Osteoblast (primary cell): ENCODE results near the gene STARD5. TPM values are rescaled to one million over a fixed set of nuclear protein-coding genes. Genes with fewer than 3 reads are reported as not detected.

ENCODE experiments used
- DNase-seq: peaks from one replicate; pipeline ENCODE4 v3.0.0; 2011; ENCODE audit warnings: low spot score, mixed read lengths; ENCODE audit not compliant: insufficient read length; ENCODE audit errors: missing footprints
- H2AFZ ChIP-seq: 2 replicates; pipeline ENCODE4 v1.6.0; 2011; ENCODE audit warnings: mild to moderate bottlenecking, low read length
- H3K27ac ChIP-seq: 2 replicates; pipeline ENCODE4 v1.5.1; 2011; ENCODE audit warnings: mild to moderate bottlenecking, low read depth, low read length, moderate library complexity
- H3K27me3 ChIP-seq: 2 replicates; pipeline ENCODE4 v1.6.0; 2012; ENCODE audit warnings: mild to moderate bottlenecking, control low read depth, inconsistent platforms, low read length, moderate library complexity; ENCODE audit not compliant: insufficient read depth
- H3K36me3 ChIP-seq: 2 replicates; pipeline ENCODE4 v1.5.1; 2011; ENCODE audit warnings: mild to moderate bottlenecking, low read length, control low read depth, moderate library complexity; ENCODE audit not compliant: insufficient read depth
- H3K4me1 ChIP-seq: 2 replicates; pipeline ENCODE4 v1.5.1; 2011; ENCODE audit warnings: mild to moderate bottlenecking, low read length, control low read depth, moderate library complexity; ENCODE audit not compliant: insufficient read depth
- H3K4me2 ChIP-seq: 2 replicates; pipeline ENCODE4 v1.6.0; 2011; ENCODE audit warnings: mild to moderate bottlenecking, low read length; ENCODE audit not compliant: insufficient read depth
- H3K4me3 ChIP-seq: fragments of 200-600 bp; sonication (generic); 3 replicates; pipeline ENCODE4 v1.5.1; 2012; ENCODE audit warnings: mild to moderate bottlenecking, low read length, inconsistent platforms; ENCODE audit not compliant: insufficient read depth
- H3K79me2 ChIP-seq: 2 replicates; pipeline ENCODE4 v1.6.0; 2012; ENCODE audit warnings: mild to moderate bottlenecking, low read length, control low read depth, inconsistent platforms; ENCODE audit not compliant: insufficient read depth
- H3K9me3 ChIP-seq: 2 replicates; pipeline ENCODE4 v1.5.1; 2011; ENCODE audit warnings: low read depth, low read length, control low read depth
- H4K20me1 ChIP-seq: 2 replicates; pipeline ENCODE4 v1.6.0; 2012; ENCODE audit warnings: mild to moderate bottlenecking, low read length, control low read depth; ENCODE audit not compliant: insufficient read depth
- total RNA-seq: library from RNA; depleted of rRNA; stranded (reverse); fragments of >200 nt; gene quantifications from 2 replicates; pipeline ENCODE4 v1.2.3, GENCODE V29; 2012
- TF ChIP-seq, protein P1 (sequence below): IDR thresholded peaks from 2 replicates; pipeline ENCODE4 v1.5.1; 2011; ENCODE audit warnings: mild to moderate bottlenecking, low read depth, low read length, moderate library complexity; ENCODE audit errors: extremely low read depth

The STARD5 gene
- total RNA-seq, 1 donor, result 6.5 TPM

DNA sequence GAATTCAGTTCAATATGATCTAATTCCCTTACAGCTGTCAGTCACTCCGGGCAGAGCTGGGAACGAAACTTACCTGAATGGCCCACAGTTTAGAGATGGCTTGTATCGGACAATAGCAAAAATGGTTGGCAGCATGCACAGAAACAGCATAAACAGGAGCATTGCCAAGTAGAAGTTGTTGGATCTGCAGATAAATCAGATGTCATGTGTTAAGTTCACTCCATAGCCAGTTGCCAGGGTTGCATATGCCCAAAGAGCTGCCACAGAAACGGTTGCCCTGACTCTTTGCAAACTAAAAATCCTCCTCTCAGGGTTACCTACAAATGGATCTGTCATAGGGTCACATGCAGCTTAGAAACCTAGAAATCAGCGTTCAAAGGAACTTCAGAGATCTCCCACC is 15.4 kb upstream of the STARD5 start:
- H3K27ac ChIP-seq, result no peak overlapping the region
- no peaks in the 10 kb centered on the region for H3K79me2 ChIP-seq
- H4K20me1 ChIP-seq, result no peaks in the 10 kb centered on the region
- no peaks in the 10 kb centered on the region for H3K36me3 ChIP-seq
- DNase-seq, result no peak
- TF ChIP-seq, protein P1, sequence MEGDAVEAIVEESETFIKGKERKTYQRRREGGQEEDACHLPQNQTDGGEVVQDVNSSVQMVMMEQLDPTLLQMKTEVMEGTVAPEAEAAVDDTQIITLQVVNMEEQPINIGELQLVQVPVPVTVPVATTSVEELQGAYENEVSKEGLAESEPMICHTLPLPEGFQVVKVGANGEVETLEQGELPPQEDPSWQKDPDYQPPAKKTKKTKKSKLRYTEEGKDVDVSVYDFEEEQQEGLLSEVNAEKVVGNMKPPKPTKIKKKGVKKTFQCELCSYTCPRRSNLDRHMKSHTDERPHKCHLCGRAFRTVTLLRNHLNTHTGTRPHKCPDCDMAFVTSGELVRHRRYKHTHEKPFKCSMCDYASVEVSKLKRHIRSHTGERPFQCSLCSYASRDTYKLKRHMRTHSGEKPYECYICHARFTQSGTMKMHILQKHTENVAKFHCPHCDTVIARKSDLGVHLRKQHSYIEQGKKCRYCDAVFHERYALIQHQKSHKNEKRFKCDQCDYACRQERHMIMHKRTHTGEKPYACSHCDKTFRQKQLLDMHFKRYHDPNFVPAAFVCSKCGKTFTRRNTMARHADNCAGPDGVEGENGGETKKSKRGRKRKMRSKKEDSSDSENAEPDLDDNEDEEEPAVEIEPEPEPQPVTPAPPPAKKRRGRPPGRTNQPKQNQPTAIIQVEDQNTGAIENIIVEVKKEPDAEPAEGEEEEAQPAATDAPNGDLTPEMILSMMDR, result no peak
- H2AFZ ChIP-seq, result no peak overlapping the region
- no peaks in the 10 kb centered on the region for H3K27me3 ChIP-seq
- peaks cover 33% of the 10 kb centered on the region for H3K4me1 ChIP-seq
- H3K4me3 ChIP-seq, result no peak overlapping the region
- H3K9me3 ChIP-seq, result no peaks in the 10 kb centered on the region
- H3K4me2 ChIP-seq, result no peak overlapping the region

DNA sequence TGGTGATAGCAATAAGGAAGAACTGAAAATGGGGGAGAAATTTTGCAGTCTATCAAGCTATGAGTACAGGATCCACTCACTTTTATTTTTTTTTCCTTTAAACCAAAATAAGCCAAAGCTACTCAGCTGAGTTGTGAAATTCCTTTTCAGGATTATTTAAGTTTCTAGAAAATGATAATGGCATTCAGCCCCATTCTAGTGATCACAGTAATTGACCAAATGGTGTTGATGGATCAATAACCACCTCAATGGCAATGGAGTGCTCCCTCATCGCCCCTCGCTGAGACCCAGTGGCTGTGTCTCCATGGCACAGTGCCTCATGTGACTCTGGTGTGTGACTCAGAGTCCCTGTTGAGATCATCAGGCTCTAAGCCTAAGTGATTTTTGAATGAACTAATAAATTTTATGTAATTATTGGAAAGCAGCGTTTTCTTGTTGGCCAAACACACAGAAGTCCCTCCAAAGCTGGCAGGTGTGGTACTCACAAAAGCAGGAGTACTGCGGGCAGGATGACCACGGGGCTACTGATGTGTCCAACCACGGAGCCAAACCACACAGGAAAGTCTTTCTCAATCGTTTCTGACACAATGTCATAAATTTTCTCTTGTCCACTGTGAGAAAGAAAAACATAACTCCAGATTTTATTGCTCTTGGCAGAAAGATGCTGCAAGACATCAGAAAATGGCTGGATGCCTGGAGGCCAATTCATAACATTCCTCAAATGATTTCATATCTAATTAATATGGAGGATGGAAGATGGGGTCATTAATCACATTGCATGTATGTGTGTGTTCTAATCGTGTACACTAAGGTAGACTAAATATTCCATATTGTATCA is 14.4 kb upstream of the STARD5 start:
- Histone ChIP-seq H3K27ac (peak overlapping the region; percentile 82), H3K4me3 (peak overlapping the region; percentile 23), H3K4me1 (peaks cover 33% of the 10 kb centered on the region), H3K27me3 (no peaks in the 10 kb centered on the region), H3K9me3 (no peaks in the 10 kb centered on the region), H4K20me1 (no peaks in the 10 kb centered on the region), H3K4me2 (peak overlapping the region; percentile 76), H3K36me3 (no peaks in the 10 kb centered on the region), H3K79me2 (no peaks in the 10 kb centered on the region), H2AFZ (peak overlapping the region; percentile 7)
- peak; percentile 78 for DNase-seq
- TF ChIP-seq, protein P1, result no peak

DNA sequence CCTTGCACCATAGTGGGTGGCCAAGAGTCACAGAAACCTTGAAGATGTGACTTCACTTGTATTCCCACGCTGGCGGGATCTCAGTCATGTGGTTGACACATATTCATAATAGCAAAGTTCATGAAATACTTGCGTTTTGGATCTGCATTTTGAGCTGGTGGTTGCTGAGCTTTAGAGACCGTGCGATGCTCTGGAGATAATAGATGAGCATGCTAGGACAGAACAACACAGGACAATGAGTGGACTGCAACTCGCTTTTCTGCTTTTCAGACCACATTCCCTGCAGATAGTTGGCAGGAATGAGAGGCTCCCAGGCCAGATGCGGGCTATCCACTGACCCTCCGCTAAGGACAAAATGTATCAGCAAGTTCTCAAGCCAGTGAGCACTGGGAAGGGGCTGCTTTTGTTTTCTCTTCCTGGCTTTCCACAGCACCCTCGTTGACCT is 13.8 kb upstream of the STARD5 start:
- H3K36me3 ChIP-seq, result no peaks in the 10 kb centered on the region
- DNase-seq, result peak; percentile 84
- no peaks in the 10 kb centered on the region for H3K27me3 ChIP-seq
- H3K4me3 ChIP-seq, result peak overlapping the region; percentile 23
- peak overlapping the region; percentile 82 for H3K27ac ChIP-seq
- H4K20me1 ChIP-seq, result no peaks in the 10 kb centered on the region
- H3K4me1 ChIP-seq, result peaks cover 33% of the 10 kb centered on the region
- H3K79me2 ChIP-seq, result no peaks in the 10 kb centered on the region
- H3K4me2 ChIP-seq, result peak overlapping the region; percentile 76
- H3K9me3 ChIP-seq, result no peaks in the 10 kb centered on the region
- peak overlapping the region; percentile 7 for H2AFZ ChIP-seq
- TF ChIP-seq, protein P1, result no peak

DNA sequence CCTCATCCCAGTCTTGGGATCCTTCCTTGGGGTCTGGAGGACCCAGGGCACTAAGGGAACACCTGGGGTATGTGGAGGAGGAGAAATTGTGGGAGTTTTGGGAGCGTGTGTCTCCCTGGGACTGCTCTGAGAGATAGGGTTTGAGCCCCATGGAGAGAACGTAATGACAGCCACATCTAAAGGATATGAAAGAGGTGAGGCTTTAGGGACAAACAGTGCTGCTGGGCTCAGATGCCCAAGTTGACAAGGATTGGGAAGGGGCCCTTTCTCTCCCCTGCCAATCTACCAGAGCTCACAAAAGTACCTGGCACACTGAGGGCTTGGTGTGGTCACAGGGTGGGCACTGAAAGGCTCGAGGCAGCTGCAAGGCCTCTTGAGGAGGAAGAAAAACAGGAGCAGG is 13.3 kb upstream of the STARD5 start:
- Histone ChIP-seq H3K4me1 (peaks cover 33% of the 10 kb centered on the region), H3K79me2 (no peaks in the 10 kb centered on the region), H3K27me3 (no peaks in the 10 kb centered on the region), H3K9me3 (no peaks in the 10 kb centered on the region), H3K27ac (peak overlapping the region; percentile 35), H2AFZ (no peak overlapping the region), H3K4me3 (no peak overlapping the region), H3K4me2 (no peak overlapping the region), H4K20me1 (no peaks in the 10 kb centered on the region), H3K36me3 (no peaks in the 10 kb centered on the region)
- TF ChIP-seq, protein P1, result no peak
- no peak for DNase-seq
